A673 (cell line): Measurements from ENCODE around the gene WDR87.

Experiments
- EZH2 ChIP-seq: fragments of 200-600 bp; sonication (generic); IDR thresholded peaks from 2 replicates; pipeline ENCODE4 v1.6.1; 2017; ENCODE audit warnings: borderline replicate concordance, low read depth, mild to moderate bottlenecking, mixed read lengths, antibody characterized with exemption, low read length; ENCODE audit not compliant: poor library complexity, severe bottlenecking
- TF ChIP-seq, protein P1 (sequence below): fragments of 300-800, 200-600 bp; sonication (generic); conservative IDR thresholded peaks from 2 replicates; pipeline ENCODE4 v1.5.1; 2017; ENCODE audit warnings: low read depth, mild to moderate bottlenecking, antibody characterized with exemption, low read length, moderate library complexity, mixed read lengths

DNA sequence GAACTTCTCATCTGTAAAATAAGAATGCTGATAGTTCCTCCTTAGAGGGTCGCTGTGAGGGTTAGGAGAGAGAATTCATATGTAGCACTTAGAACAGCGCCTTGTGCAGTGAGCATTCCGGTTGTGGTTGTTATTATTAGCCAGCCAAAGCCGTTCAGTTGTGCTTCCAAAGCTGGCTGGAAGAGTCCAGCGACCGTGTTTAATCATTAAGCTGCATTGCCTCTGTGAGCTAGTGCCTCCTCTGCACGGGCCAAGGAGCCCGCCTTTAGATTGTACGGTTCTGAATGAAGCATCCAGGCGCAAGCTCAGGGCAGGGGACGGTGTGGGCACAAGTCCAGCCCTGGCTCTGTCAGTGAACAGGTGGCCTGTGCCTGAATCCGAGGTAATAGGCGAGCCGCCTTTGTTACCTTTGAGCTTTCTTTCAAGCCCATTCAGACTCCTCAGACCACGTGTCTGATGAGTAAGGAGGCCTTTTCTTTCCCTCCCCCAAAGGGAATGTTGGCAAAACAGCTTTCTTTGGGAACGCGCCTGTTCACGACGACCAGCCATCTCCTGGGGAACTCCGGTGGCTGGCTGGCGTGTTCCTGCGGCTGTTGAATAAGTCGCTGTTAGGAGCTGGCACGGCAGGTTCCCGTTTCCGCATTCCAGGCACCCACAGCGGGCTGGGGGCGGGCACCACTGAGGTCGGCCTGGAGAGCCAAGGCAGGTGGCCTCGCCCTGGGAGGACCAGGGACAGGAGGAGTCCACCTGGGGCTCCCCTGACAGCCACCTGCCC lies 25.7 kb upstream of the WDR87 start:
- TF ChIP-seq, protein P1, sequence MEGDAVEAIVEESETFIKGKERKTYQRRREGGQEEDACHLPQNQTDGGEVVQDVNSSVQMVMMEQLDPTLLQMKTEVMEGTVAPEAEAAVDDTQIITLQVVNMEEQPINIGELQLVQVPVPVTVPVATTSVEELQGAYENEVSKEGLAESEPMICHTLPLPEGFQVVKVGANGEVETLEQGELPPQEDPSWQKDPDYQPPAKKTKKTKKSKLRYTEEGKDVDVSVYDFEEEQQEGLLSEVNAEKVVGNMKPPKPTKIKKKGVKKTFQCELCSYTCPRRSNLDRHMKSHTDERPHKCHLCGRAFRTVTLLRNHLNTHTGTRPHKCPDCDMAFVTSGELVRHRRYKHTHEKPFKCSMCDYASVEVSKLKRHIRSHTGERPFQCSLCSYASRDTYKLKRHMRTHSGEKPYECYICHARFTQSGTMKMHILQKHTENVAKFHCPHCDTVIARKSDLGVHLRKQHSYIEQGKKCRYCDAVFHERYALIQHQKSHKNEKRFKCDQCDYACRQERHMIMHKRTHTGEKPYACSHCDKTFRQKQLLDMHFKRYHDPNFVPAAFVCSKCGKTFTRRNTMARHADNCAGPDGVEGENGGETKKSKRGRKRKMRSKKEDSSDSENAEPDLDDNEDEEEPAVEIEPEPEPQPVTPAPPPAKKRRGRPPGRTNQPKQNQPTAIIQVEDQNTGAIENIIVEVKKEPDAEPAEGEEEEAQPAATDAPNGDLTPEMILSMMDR, result no peak
- TF ChIP-seq EZH2, result no peak
